BJ (cell line): Measurements from ENCODE around the gene GRN. TPM values are rescaled to one million over a fixed set of nuclear protein-coding genes. Genes with fewer than 3 reads are reported as not detected.
"Not testable (repeated sequence)": the region's sequence is repeated elsewhere in the genome, so short reads cannot be mapped to it uniquely, and the experiment has no call there.

Experiments used
- CTCF ChIA-PET: fragments of 350-600 bp; formaldehyde crosslinking; extraction: SDS; loops from one replicate; lab custom pipeline; 2021; ENCODE audit warnings: antibody characterized with exemption, inconsistent platforms; lab: Yijun Ruan, JAX
- POLR2A ChIA-PET: fragments of 300-600 bp; sonication (Branson Sonifier 250); formaldehyde crosslinking; extraction: SDS; loops from one replicate; lab custom pipeline; 2021; ENCODE audit warnings: antibody characterized with exemption; lab: Charles Lee
- DNase-seq: peaks from one replicate; pipeline ENCODE4 v3.0.0-alpha.2; 2011; ENCODE audit warnings: low read depth
- H3K27me3 ChIP-seq: 2 replicates; pipeline ENCODE4 v1.6.0; 2011; ENCODE audit warnings: low read length; ENCODE audit not compliant: control insufficient read depth, insufficient read depth
- H3K36me3 ChIP-seq: 2 replicates; pipeline ENCODE4 v1.5.1; 2011; ENCODE audit warnings: low read length; ENCODE audit not compliant: control insufficient read depth, insufficient read depth
- H3K4me3 ChIP-seq: 2 replicates; pipeline ENCODE4 v1.5.1; 2011; ENCODE audit warnings: low read depth, mild to moderate bottlenecking, control low read depth, low read length
- polyA plus RNA-seq: library from polyadenylated mRNA; depleted of rRNA; stranded (reverse); fragments of >200 nt; gene quantifications from 2 replicates; pipeline ENCODE4 v1.2.3, GENCODE V29; 2011
- TF ChIP-seq, protein P1 (sequence below): IDR thresholded peaks from 2 replicates; pipeline ENCODE4 v1.5.1; 2011; ENCODE audit warnings: low read depth, mild to moderate bottlenecking, control low read depth, inconsistent platforms, low read length, moderate library complexity; ENCODE audit not compliant: insufficient read depth

GRN gene
- polyA plus RNA-seq, 1 experiment: 581 TPM

DNA sequence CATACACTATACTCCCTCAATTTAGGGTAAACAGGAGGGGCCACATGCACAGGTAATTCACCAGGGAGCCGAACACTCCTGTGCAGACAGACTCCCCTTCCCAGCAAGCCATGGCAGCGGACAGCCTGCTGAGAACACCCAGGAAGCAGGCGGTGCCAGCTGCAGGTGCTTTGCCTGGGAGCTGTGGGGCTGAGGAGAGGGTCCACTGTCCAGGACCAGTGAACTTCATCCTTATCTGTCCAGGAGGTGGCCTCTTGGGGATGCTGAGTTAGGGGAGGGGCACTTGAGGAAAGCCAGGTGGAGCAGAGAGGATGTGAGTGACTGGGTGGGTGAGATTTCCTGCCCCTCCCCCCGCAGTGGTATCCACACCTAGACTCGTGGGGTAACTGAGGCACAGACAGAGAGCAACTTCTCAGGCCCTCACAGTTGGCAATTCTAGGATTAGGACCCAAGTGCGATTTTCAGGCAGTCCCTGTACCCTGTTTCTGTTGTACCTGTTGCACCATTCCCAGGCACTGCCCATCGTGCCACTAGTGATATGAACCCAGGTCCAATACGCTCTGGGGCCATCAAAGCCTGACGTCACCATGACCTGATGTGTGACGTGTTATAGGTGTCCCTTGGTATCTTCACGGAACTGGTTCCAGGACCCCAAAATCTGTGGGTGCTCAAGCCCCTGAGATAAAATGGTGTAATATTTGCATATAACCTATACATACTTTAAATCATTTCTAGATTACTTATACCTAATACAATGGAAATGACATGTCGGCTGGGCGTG is 1.2 kb downstream of the GRN start:
- DNase-seq: no peak
- CTCF ChIA-PET: interaction anchor here (0.7 to 3.3 kb wide), 18 partner anchors 9 to 223 kb away, joined by 3 to 28 read pairs (median 4); partner anchors contain the start of genes FAM171A2, HDAC5 and UBTF
- peaks cover 12% of the 10 kb centered on the region for H3K36me3 ChIP-seq
- POLR2A ChIA-PET: interaction anchor here (0.5 kb wide), 1 partner anchor 157 kb away, joined by 5 read pairs; no protein-coding TSS in a partner anchor
- TF ChIP-seq, protein P1, sequence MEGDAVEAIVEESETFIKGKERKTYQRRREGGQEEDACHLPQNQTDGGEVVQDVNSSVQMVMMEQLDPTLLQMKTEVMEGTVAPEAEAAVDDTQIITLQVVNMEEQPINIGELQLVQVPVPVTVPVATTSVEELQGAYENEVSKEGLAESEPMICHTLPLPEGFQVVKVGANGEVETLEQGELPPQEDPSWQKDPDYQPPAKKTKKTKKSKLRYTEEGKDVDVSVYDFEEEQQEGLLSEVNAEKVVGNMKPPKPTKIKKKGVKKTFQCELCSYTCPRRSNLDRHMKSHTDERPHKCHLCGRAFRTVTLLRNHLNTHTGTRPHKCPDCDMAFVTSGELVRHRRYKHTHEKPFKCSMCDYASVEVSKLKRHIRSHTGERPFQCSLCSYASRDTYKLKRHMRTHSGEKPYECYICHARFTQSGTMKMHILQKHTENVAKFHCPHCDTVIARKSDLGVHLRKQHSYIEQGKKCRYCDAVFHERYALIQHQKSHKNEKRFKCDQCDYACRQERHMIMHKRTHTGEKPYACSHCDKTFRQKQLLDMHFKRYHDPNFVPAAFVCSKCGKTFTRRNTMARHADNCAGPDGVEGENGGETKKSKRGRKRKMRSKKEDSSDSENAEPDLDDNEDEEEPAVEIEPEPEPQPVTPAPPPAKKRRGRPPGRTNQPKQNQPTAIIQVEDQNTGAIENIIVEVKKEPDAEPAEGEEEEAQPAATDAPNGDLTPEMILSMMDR: no peak
- H3K27me3 ChIP-seq: no peaks in the 10 kb centered on the region
- peak overlapping the region; percentile 87 for H3K4me3 ChIP-seq

DNA sequence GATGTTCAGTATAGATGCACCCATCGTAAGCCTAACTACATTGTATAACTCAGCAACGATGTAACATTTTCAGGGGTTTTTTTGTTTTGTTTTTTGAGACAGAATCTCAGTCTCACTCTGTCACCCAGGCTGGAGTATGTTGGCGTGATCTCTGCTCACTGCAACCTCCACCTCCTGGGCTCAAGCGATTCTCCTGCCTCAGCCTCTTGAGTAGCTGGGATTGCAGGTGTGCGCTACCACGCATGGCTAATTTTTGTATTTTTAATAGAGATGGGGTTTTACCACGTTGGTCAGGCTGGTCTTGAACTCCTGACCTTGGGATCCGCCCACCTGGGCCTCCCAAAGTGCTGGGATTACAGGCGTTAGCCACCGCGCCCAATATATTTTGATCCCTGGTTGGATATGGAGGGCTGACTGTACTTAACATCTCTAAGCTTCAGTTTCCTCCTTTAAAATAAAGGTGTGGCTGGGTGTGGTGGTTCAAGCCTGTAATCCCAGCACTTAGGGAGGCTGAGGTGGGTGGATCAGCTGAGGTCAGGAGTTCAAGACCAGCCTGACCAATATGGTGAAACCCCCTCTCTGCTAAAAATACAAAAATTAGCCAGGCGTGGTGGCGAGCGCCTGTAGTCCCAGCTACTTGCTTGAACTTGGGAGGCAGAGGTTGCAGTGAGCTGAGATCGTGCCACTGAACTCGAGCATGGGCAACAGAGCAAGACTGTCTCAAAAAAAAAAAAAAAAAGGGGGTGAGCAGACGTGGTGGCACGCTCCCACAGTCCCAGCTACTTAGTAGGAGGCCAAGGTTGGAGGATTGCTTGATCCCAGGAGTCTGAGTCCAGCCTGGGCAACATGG is 2.3 kb downstream of the GRN start:
- POLR2A ChIA-PET, H3K27me3 ChIP-seq, DNase-seq, H3K4me3 ChIP-seq: not testable (repeated sequence)
- CTCF ChIA-PET: interaction anchor here (0.6 to 7.1 kb wide), 8 partner anchors 14 to 176 kb away, joined by 3 to 69 read pairs (median 4); partner anchors contain the start of gene FAM171A2
- H3K36me3 ChIP-seq: peaks cover 18% of the 10 kb centered on the region

DNA sequence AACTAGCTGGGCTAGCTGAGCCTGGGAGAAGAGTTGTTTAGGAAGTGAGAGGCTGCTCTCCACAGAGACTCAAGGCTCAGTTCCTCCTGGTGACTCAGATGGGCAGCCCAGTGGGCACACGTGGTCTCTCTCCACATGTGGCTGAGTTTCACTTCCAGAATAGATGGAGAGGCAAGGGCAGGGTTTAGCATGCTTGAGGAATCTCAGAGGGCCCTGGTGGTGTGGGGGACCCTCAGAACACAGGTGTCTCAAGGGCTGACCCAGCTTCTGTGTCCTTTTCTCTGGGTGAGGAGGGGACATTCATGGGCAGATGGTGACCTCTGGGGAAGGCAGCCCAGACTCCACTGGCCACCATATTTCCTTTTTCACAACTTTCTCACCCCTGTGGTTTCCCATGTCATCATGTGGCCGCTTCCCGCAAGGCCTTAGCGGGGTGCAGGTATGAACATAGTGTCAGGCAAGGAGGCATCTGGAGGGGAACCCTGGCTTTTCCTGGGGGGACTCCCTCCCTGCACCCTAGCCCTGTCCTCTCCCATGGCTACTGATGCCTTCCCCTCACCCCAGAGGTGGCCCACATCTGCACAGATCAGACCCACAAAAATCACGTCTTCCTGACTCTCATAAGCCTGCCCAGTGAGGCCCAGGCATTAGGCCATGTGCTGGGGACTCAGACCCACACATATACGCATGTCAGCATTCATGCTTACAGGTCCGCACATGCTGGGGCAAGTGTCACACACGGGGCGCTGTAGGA is 3.3 kb downstream of the GRN start:
- CTCF ChIA-PET: interaction anchor here (0.8 to 7.1 kb wide), 8 partner anchors 13 to 175 kb away, joined by 3 to 69 read pairs (median 4); partner anchors contain the start of gene FAM171A2
- POLR2A ChIA-PET: no interaction called here
- TF ChIP-seq, protein P1: no peak
- H3K4me3 ChIP-seq: no peak overlapping the region
- no peak for DNase-seq
- H3K27me3 ChIP-seq: no peaks in the 10 kb centered on the region
- peaks cover 22% of the 10 kb centered on the region for H3K36me3 ChIP-seq

DNA sequence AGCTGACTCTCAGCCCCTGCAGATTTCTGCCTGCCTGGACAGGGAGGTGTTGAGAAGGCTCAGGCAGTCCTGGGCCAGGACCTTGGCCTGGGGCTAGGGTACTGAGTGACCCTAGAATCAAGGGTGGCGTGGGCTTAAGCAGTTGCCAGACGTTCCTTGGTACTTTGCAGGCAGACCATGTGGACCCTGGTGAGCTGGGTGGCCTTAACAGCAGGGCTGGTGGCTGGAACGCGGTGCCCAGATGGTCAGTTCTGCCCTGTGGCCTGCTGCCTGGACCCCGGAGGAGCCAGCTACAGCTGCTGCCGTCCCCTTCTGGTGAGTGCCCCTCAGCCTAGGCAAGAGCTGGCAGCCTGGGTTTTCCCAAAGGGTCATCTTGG is 3.9 kb downstream of the GRN start:
- POLR2A ChIA-PET: no interaction called here

More for the DNA sequence above, 3.9 kb downstream of the GRN start:
- Histone ChIP-seq H3K4me3 (no peak overlapping the region), H3K27me3 (no peaks in the 10 kb centered on the region), H3K36me3 (peaks cover 22% of the 10 kb centered on the region)
- no peak for DNase-seq
- TF ChIP-seq, protein P1: no peak
- CTCF ChIA-PET: interaction anchor here (1.2 to 7.1 kb wide), 4 partner anchors 12 to 306 kb away, joined by 3 to 69 read pairs (median 4); partner anchors contain the start of gene FAM171A2
